Measurements from ENCODE around the gene GPR156. TPM values are rescaled to one million over a fixed set of nuclear protein-coding genes. Genes with fewer than 3 reads are reported as not detected.

Gene GPR156
- total RNA-seq, 1 donor from 2014 or later, result 0.41 TPM

DNA sequence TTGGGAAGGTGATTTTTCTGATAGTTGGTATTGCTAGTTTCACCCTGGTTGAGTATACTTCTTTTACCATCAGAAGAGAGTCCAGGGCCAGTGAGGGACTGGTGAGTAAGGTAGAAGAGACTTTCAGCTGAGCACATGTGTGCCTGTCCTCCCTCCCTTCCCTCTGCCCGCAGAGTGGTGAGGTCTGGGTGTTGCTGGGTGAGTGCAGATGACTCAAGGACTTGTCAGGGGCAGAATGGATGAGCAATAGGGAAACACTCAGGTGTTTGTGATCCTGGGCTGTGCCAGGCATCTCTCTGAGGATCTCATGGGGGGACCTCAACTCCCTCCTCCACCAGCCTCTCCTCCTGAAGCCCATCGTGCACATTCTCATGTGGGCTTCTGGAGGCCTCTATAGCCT lies 114.8 kb downstream of the GPR156 start:
- H3K27me3 Mint-ChIP-seq, result peaks cover 4% of the 10 kb centered on the region
- H3K27ac Mint-ChIP-seq, result peak overlapping the region; percentile 11
- H3K4me3 Mint-ChIP-seq (ENCODE audit: low read depth), result no peak overlapping the region
- TF ChIP-seq, protein P1, sequence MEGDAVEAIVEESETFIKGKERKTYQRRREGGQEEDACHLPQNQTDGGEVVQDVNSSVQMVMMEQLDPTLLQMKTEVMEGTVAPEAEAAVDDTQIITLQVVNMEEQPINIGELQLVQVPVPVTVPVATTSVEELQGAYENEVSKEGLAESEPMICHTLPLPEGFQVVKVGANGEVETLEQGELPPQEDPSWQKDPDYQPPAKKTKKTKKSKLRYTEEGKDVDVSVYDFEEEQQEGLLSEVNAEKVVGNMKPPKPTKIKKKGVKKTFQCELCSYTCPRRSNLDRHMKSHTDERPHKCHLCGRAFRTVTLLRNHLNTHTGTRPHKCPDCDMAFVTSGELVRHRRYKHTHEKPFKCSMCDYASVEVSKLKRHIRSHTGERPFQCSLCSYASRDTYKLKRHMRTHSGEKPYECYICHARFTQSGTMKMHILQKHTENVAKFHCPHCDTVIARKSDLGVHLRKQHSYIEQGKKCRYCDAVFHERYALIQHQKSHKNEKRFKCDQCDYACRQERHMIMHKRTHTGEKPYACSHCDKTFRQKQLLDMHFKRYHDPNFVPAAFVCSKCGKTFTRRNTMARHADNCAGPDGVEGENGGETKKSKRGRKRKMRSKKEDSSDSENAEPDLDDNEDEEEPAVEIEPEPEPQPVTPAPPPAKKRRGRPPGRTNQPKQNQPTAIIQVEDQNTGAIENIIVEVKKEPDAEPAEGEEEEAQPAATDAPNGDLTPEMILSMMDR (IDR thresholded peaks at IDR 0.05; ENCODE audit: unreplicated experiment), result no peak
- H3K9me3 Mint-ChIP-seq (ENCODE audit: low read depth), result no peaks in the 10 kb centered on the region
- peaks cover 4% of the 10 kb centered on the region for H3K4me1 Mint-ChIP-seq (ENCODE audit: low read depth)
- no peaks in the 10 kb centered on the region for H3K36me3 Mint-ChIP-seq (ENCODE audit: insufficient read depth)
- DNase-seq (ENCODE audit: low spot score, unreplicated experiment), result no peak

DNA sequence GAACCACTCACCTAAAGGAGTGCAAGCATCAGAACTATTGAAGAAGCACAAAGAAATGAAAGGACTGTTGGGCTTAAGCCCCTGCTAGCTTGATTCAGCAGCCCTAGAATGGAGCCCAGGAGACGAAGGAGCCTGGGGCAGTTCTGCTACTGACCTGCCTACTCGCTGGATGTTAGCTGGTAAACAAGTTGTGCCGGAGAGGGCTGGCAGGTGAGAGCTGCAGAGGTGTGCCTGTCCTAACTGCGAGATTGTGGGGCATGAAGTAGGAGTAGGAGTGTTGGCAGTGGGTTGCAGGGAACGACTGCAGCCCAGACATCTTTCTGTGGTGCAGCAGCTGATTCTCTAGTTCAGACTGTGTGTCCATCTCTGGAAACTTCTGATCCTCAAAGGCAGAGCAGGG lies 115.6 kb downstream of the GPR156 start:
- H3K36me3 Mint-ChIP-seq (ENCODE audit: insufficient read depth), result no peaks in the 10 kb centered on the region
- no peak overlapping the region for H3K27ac Mint-ChIP-seq
- no peak for DNase-seq (ENCODE audit: low spot score, unreplicated experiment)
- H3K9me3 Mint-ChIP-seq (ENCODE audit: low read depth), result no peaks in the 10 kb centered on the region
- peaks cover 4% of the 10 kb centered on the region for H3K27me3 Mint-ChIP-seq
- peaks cover 8% of the 10 kb centered on the region for H3K4me1 Mint-ChIP-seq (ENCODE audit: low read depth)
- TF ChIP-seq, protein P1 (IDR thresholded peaks at IDR 0.05; ENCODE audit: unreplicated experiment), result no peak
- H3K4me3 Mint-ChIP-seq (ENCODE audit: low read depth), result no peak overlapping the region

DNA sequence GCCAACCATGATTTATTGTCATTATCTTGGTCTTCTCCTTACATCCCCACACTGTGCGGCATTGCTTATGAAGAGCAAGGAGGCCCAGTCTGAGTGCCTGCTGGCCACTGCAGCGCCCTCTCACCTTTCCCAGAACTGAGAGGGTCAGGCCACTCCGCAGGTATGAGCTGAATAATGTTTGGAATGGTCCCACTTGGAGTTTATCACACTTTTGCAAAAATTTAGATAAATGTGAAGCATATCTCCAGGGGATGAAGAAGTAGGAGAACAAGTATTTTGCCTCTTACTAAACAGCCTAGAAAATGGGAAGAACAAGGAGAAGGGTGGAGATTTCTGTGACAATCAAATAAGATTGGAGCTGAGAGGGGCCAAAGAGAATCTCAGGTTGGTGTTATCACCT lies 116.4 kb downstream of the GPR156 start:
- H3K4me3 Mint-ChIP-seq (ENCODE audit: low read depth), result no peak overlapping the region
- no peaks in the 10 kb centered on the region for H3K9me3 Mint-ChIP-seq (ENCODE audit: low read depth)
- H3K36me3 Mint-ChIP-seq (ENCODE audit: insufficient read depth), result no peaks in the 10 kb centered on the region
- peaks cover 16% of the 10 kb centered on the region for H3K4me1 Mint-ChIP-seq (ENCODE audit: low read depth)
- TF ChIP-seq, protein P1 (IDR thresholded peaks at IDR 0.05; ENCODE audit: unreplicated experiment), result no peak
- H3K27me3 Mint-ChIP-seq, result peaks cover 4% of the 10 kb centered on the region
- H3K27ac Mint-ChIP-seq, result no peak overlapping the region
- DNase-seq (ENCODE audit: low spot score, unreplicated experiment), result no peak

DNA sequence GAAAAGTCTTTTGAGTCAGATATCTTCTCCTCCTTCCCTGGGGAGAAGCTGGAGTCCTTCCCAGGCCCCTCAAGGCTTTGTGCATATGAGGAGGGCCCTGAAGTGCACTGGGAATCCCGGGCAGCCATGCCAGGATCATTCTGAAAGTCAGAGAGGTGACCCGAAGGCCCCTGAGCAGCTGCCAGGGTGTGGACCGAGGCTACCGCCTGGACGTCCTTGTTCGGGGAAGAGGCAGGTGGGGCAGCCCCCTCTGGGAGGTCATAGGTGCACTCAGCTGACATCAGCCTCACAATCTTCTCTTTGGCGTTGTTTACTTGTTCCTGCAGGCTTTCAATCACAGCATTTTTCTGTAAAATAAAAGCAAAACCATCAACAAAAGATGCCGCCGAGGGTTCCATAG lies 117.0 kb downstream of the GPR156 start:
- TF ChIP-seq, protein P1 (IDR thresholded peaks at IDR 0.05; ENCODE audit: unreplicated experiment), result no peak
- peaks cover 22% of the 10 kb centered on the region for H3K4me1 Mint-ChIP-seq (ENCODE audit: low read depth)
- no peak for DNase-seq (ENCODE audit: low spot score, unreplicated experiment)
- H3K9me3 Mint-ChIP-seq (ENCODE audit: low read depth), result no peaks in the 10 kb centered on the region
- H3K36me3 Mint-ChIP-seq (ENCODE audit: insufficient read depth), result no peaks in the 10 kb centered on the region
- no peak overlapping the region for H3K27ac Mint-ChIP-seq
- peaks cover 4% of the 10 kb centered on the region for H3K27me3 Mint-ChIP-seq
- H3K4me3 Mint-ChIP-seq (ENCODE audit: low read depth), result no peak overlapping the region

DNA sequence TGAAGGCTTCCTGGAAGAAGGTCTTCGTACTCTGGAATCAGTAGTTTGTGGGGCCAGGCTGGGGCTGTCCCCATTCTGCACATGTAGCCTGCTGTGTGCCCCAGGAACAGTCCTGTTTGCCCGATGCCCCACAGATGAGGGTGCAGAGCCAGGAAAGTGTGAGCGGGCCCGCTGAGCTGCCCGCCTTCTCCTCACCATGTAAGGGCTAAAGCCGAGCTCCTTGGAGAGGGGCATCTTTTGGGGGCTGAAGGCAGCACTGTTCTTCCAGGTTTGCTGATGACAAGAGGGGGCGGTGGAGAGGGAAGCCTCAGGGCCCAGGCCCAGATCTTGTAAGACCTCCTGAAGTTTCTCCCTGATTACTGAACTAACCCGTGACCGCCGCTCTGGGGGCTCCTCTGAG lies 117.5 kb downstream of the GPR156 start:
- TF ChIP-seq, protein P1 (IDR thresholded peaks at IDR 0.05; ENCODE audit: unreplicated experiment), result no peak
- Mint-ChIP-seq H3K27ac (no peak overlapping the region), H3K9me3 (ENCODE audit: low read depth) (no peaks in the 10 kb centered on the region), H3K4me1 (ENCODE audit: low read depth) (peaks cover 23% of the 10 kb centered on the region), H3K4me3 (ENCODE audit: low read depth) (no peak overlapping the region), H3K36me3 (ENCODE audit: insufficient read depth) (no peaks in the 10 kb centered on the region), H3K27me3 (peaks cover 4% of the 10 kb centered on the region)
- DNase-seq (ENCODE audit: low spot score, unreplicated experiment), result no peak
